Measurements from ENCODE around the gene AGTR1.

The AGTR1 gene

DNA sequence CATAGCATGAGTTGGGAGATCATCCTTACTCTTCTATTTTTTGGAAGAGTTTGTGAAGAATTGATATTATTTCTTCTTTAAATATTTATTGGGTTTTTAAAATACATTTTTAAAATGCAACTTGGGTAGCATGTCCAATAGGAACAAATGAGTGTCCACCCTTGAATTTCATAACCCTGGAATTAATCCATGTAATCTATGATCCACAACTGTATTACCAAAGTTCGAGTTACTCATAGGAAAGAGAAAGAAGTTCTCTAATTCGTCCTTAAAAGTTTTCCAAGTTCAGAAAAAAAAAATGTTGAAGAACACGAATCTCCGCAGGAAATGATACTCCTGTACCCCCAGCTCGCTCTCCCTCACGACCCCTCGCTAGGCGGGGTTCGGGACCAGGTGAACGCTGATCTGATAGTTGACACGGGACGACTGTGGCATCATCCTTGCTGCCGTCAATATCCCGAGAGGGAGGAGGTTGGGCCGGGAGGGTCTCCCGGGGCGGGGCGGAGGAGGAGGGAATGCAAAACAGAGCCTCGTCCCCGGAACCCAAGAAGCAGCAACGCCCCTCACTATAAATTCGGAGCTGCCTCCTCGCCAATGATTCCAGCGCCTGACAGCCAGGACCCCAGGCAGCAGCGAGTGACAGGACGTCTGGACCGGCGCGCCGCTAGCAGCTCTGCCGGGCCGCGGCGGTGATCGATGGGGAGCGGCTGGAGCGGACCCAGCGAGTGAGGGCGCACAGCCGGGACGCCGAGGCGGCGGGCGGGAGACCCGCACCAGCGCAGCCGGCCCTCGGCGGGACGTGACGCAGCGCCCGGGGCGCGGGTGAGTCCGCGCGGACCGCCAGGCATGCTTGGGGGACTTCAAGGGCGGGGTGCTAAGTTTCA lies at the start of gene AGTR1:
Gene AGTR1, plus strand, starts transcription at position 598 of the 884 bp plus-strand sequence. CDS start 43,133 bp downstream, outside the sequence.
- peak; percentile 89 for DNase-seq

DNA sequence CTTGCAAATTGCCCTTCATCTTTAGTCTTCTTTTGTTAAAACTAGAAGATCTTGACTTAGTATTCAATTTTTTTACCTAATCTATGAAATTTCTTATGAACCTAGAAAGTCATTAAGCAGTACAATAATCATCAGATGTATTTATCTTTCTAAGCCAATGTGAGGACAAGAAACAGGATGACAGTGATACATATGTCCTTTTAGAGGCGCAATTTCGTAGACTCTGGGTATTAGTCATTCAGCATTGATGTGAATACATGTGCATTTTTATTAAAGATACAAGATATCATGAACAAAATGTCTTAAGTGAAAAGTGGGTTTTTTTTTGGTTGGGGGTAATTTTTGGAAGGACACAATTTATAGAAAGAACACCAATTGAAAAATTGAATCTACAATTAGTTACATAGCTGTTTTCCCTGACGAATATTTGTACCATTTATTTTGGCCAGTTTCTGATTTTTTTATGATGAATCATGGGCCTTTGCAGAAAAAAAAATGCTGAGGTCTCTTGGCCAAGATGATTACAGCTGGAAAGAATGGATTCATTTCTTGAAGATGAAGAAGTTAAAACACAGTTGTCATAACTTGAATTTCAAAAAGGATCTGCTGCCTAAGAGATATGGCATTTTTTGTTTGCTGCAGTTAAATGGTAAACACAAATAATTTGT lies 48.9 kb upstream of the AGTR1 start:
- DNase-seq: no peak

DNA sequence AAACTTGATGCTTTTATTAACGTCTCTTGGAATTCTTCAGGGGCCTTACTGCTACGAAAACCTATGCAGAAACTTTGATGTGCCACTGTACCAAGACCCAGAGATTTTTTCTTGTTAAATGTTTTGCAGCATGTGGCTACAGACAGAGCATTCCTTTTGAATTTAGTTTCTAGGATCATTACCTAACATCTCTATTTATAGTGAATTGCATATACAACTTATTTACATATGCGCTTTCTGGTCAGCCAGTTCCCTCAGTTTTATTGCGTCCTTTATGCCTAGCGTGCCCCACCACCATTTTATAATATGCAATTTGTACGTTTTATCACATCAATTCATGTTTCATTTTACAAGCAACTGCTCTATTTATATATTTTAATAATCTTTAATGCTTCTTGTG lies 46.2 kb upstream of the AGTR1 start:
- no peak for DNase-seq

DNA sequence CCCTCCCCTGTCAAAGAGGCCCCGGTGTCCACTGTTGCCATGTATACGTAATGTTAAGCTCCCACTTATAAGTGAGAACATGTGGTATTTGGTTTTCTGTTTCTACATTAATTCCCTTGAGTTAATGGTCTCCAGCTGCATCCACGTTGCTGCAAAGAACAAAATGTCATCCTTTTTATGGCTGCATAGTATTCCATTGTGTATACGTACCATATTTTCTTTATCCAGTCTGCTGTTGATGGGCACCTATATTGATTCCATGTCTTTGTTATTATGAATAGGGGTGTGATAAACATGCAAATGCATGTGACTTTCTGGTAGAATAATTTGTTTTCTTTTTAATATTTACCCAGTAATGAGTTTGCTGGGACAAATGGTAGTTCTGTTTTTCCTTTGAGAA lies 43.3 kb upstream of the AGTR1 start:
- no peak for DNase-seq

DNA sequence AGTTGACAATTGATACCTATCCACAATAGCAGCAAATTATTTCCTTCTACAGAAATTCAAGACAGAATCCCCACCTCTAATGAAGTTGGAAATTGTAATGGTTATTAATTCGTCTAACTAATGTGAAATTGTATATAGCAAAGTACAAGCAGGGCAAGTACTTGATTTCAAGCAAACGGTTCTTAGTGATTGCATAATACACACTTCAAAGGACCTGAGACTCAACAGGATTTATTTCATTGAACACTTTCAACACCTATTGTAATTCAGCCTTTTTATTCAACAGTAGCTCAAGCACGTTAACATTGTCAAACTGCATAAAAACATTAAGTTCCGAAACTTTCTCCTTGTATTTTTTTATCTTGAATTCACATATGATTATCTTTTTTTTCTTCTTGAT lies 40.2 kb upstream of the AGTR1 start:
- no peak for DNase-seq

DNA sequence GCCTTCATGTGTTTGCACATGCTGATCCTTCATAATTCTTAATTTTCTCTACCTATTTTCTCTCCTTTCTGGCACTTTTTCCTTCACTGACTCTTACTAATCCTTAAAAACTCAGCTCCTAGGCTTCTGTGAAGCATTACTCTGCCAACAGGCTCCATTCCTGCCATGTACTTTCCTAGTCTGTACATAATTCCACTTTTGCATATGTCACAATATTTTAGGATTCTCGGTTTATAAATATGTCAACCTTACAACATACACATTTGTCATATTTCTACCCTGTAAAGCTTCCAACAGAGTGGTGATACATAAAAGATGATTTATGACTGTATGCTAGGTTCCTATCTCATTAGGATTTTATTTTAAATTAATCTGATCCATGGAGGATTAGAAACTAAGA lies 38.2 kb upstream of the AGTR1 start:
- DNase-seq: no peak

DNA sequence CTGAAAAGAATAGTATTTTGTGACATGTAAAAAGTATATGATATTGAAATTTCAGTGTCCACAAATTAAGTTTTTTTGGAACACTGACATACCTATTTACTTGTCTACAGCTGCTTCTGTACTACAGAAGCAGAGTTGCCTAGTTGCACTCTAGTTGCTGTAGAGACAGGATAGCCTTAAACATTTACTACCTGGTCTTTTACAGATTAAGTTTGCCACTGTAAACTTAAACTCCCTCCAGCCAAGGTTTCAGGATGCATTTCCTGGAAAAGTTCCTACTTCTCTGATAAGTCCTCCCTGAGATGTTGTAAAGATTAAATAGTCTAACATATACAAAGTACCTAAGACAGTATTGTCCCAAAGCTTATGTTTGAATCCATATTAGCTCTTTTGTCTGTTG lies 17.4 kb upstream of the AGTR1 start:
- DNase-seq: no peak

DNA sequence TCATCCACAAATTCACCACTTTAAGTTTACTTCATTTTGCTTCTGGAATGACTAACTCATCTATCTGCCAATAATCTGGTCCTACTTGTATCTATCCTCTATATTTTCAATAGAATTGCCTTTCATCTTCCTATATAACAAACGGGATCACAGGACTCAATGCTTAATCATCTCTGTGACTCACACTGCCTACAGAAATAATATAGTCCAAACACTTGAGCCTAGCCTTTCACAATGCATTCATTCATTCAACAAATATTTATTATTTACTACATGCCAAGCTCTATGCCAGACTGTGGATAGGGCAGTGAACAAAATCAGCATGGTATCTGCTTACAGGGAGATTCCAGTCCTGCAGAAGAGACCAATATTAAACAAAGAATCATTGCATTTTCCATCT lies 16.6 kb upstream of the AGTR1 start:
- no peak for DNase-seq

DNA sequence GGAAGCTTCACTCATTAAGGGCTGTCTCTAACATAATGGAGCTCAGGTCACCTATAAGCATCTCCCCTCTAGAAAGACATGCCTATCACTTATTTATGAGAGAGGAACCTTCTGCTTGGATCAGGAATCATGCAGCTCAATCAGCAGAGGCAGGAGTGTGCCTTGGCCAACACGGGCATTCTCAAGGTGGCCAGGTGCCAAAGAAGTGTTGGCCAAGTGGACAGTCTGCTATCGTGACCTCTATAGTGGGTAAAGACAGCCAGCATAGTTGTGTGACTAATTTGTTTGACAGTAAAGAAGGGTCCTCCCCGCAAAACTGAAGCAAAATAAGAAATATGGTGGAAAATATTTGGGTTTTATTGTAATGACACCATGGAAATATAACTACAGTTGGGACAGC lies 14.7 kb upstream of the AGTR1 start:
- DNase-seq: no peak

DNA sequence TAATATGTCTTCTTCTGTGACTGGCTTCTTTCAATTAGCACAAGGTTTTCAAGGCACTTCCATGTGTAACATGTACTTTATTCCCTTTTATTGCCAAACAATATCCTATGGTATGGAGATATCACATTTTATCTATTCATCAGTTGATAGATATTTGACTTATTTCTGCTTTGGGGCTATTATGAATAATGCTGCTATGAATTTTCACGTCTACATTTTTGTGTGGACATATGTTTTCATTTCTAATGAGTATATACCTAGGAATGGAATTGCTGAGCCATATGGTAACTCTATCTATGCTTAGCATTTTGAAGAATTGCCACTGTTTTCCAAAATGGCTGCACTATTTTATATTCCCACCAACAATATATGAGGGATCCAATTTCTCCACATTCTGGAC lies 3.6 kb upstream of the AGTR1 start:
- DNase-seq: no peak

DNA sequence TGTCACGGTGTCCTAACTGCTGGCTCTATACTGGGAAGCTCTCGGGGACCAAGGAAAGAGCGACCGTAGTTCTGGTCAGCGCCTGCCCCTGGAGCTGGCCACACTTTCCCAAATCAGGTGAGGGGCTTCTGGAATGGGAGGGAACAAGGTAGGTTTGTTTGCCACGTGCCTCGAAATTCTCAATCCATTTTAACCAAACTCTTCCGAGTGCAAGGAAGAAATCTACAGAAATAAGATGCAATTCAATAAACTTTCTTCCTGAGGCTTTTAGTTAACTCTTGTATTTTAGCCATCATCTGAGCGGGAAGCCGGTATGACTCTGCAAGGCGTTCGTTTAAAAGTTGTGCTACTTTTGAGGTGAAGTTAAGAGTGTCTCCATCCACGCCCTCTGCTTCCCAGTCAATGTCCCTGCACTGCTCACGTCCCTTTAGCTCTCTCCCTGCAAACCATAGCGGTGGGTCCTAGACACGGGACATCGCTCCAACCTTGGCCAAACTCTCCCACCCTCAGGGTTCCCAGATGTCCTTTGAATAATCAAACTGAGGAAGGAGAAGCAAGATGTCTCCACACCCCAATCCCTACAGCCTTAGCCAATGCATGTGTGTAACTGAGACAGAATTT lies 597 bp downstream of the AGTR1 start:
- DNase-seq: no peak

DNA sequence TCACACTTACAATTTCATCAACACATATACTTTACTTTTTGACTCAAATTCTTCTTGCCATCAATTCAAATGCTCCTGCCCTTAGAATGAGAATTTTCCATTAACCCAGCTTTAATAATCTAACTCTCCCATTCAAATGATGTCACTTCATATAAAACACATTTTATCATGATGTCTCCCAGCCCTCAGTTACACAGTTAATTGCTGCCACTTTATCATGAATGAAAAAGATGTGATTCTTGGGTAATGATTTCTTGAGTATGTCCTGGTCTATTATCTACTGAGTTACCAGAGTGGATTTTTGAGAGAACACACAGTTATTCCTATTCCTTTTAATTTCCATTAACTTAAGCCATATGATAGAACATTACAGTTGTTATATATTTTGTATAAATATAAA lies 7.6 kb downstream of the AGTR1 start:
- no peak for DNase-seq

DNA sequence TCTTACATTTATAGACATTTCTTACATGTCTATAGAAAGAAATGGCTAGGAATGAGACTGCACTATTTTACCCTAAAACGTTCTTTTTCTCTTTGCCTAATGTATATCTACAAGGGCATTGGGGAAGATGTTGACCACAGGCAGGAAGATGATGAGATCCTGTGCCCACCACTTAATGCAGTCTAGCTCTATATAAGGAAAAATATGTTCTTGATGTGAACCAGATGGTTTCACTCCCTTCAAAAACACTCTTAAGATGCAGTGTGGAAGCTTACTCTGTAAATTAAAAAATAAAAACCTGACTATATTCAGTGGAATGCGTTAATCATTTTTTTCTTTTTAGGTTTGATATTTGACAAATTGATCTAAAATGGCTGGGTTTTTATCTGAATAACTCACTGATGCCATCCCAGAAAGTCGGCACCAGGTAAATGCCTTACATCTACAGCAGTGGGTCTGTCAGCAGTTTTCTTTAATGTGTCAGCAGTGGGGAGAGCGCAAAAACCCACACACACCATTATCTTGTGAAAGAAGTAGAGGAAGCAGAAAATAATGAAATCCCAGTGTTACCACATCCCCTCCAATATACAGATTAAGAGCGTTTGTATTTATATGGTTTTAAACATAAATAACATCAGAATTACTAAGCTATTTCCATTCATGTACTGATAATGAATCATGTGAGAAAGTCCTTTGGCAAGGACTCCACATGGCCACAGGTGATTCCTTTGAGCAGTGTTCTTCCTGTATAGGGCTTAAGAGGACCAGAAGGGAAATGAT lies 10.1 kb downstream of the AGTR1 start:
- no peak for DNase-seq

DNA sequence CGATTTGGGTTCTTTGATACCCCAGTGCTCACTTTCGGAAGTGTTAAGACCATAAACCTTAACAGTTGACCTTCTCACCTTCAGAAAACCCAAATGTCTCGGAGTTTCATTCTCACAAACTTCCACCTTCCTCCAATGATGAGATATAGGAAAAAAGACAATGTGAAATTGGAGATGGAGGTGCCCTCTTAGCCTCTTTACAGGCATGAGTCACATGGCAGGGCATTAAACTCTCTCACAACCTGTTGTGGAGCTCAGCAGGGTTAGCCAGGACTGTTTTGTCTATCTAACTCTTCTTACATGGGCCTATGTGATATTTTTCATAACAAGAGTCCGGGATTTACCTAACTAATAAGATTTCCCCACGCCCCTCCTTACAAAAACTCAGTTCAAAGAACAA lies 10.7 kb downstream of the AGTR1 start:
- no peak for DNase-seq

DNA sequence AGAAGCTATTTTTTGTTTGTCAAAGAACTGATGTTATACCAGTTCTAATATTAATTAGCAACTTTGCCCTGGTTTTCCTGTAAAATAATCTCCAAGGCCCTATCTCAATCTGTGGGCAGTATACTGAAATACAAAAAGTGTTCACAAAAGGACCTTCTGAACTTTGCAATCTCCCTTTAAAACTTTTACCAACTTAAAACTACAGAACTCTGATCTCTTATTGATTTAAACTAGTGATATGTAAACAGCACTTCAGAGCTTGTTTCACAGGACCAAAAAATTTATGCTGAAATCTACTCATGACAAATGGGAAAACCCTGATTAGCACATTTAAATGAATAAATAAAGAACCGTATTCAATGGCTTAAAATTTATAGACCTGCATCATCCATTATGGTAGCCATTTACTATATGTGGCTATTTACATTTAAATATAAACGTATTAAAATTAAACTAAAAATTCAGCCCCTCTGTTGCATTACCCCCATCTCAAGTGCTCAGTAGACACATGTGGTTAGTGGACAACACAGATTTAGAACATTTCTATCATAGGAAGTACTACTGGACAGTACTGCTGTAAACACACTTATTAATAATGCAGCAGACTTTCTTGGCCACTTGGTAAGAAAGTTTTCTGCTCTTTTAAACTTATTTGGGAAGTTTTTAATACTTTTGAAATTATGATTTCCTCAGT lies 12.0 kb downstream of the AGTR1 start:
- no peak for DNase-seq

DNA sequence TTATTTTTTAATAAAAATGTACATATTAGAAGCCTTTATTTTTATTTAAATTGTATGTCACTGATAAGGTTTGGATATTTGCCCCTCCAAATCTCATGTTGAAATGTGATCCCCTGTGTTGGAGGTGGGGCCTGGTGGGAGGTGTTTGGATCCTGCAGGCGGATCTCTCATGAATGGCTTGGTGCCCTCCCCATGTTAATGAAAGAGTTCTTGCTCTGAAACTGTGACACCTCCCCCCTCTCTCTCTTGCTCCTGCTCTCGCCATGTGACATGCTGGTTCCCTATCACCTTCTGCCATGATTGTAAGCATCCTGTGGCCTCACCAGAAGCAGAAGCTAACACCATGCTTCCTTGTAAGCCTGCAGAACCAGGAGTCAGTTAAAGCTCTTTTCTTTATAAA lies 13.0 kb downstream of the AGTR1 start:
- DNase-seq: no peak

DNA sequence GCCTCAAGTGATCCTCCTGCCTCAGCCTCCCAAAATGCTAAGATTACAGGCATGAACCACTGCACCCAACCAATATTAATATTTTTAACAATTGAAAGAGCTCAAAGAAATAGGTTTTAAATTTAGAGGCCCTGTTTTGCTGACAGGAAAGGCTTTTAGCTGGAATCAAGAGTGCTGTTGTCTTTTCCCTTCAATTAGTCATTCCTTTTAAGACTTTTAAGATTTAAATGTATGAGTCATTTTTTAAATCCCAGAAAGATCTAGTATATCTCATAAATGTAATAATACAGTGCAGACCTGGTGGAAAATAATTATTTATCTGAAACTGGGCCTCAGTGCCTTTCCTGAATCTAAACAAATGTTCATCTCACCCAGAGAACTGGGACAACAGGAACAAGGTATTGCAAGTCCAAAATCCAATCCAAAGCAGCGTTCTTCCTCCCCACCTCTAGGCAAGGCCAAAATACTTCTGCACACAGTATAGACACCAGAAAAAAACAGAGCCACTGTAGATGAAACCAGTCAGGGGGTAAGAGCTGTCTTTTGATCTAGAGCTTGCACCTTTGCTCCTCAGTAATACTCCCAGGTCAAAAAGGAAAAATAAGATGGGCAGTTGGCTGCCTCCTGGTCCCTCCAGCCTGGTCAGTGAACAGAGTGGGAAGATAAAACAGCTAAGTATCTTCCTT lies 14.4 kb downstream of the AGTR1 start:
- DNase-seq: no peak

DNA sequence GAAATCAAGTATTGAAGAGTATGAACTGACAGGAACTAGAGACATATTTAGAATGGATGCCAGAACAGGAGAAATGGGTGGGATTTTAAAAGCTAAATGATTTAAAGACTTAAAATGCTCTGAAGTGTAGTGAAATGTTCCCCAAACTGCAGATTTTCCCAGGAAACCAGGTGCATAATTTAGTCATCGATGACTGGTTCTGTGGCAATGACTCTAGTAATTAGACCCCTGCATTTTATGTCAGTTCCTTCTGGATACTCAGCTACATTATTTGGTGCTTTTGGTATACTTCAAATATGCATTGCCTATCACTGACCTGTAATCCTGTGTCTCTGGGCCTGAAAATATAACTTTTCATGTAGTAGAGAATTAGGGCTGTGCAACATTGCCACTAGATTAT lies 16.8 kb downstream of the AGTR1 start:
- no peak for DNase-seq

DNA sequence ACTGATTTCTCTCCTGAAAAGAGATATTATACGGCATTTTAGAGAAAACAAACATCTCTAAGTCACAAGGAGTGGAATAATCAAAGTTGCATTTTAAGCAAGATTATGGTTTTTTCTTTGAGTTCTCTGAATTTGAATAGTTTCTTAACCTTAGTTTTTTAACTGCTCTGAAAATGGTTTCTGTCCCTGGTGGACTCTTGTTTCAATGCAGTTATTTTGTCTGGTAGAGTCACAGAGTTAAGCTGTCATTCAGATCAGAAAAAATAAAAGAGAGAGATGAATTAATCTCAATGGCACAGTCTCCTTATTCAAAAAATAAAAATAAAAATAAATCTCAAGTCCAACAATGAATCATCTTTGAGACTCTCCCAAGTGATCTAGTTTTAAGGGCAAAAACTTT lies 19.0 kb downstream of the AGTR1 start:
- DNase-seq: no peak

DNA sequence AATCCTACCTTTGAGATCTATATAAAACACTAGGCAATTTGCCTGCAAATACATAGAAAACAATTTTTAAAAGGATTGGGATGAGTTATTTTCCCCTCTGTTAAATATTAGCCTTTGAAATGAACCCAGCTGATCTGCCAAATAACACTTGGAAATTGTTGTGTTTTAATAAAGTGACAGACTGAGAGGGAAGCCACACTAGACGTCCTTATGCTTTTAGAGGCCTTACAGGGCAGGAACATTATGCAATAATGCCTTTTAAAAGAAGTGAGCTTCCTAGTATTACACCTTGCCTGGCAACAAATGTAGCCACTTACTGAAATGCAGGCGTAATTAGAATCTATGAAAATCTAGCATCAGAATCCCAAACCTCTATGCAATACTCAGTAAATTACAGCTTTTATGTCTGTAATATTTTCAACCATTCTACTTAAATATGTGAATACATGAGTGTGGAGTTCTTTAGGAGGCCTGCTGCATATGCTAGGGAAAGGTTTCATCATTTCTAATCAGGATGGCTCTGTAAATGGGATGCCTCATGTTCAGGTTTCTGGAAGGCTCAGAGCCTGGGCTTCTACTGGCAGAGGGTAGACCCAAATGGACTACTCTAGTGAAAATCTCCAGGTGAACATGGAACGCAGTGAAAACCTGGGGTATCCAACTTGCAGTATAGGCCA lies 20.3 kb downstream of the AGTR1 start:
- no peak for DNase-seq
